Upper lobe of left lung (tissue), 4 donors: Measurements from ENCODE around the gene PLEKHM1.
"Not testable (repeated sequence)": the region's sequence is repeated elsewhere in the genome, so short reads cannot be mapped to it uniquely, and the experiment has no call there.

Experiments
- POLR2A ChIP-seq, 4 donors: fragments of 450-650 bp; IDR thresholded peaks; one replicate each; pipeline ENCODE4 v1.5.1; 2016 to 2017; ENCODE audit warnings: antibody characterized with exemption in 4 of 4, mild to moderate bottlenecking in 2 of 4
- POLR2AphosphoS5 ChIP-seq, 2 donors: sonication (generic); formaldehyde crosslinking; IDR thresholded peaks; one replicate each; pipeline ENCODE4 v1.5.1; 2017; ENCODE audit warnings: antibody characterized with exemption in 2 of 2
- TF ChIP-seq, protein P1 (sequence below), 6 experiments: fragments of 450-650 bp in 4 of 6; fragments of 200-600 bp in 2 of 6; sonication (generic) in 2 of 6; IDR thresholded peaks; one replicate each; pipeline ENCODE4 v1.5.1; 2016 to 2019; ENCODE audit warnings: antibody characterized with exemption in 6 of 6

GRCh38 chr17:45448066-45448465, 42.5 kb downstream of the PLEKHM1 start:
- TF ChIP-seq, protein P1, sequence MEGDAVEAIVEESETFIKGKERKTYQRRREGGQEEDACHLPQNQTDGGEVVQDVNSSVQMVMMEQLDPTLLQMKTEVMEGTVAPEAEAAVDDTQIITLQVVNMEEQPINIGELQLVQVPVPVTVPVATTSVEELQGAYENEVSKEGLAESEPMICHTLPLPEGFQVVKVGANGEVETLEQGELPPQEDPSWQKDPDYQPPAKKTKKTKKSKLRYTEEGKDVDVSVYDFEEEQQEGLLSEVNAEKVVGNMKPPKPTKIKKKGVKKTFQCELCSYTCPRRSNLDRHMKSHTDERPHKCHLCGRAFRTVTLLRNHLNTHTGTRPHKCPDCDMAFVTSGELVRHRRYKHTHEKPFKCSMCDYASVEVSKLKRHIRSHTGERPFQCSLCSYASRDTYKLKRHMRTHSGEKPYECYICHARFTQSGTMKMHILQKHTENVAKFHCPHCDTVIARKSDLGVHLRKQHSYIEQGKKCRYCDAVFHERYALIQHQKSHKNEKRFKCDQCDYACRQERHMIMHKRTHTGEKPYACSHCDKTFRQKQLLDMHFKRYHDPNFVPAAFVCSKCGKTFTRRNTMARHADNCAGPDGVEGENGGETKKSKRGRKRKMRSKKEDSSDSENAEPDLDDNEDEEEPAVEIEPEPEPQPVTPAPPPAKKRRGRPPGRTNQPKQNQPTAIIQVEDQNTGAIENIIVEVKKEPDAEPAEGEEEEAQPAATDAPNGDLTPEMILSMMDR (IDR thresholded peaks at IDR 0.05), result not testable (repeated sequence)
- TF ChIP-seq POLR2AphosphoS5, POLR2A (IDR thresholded peaks at IDR 0.05): not testable (repeated sequence)
